ENCODE measurements around the gene SPAG9. TPM values are rescaled to one million over a fixed set of nuclear protein-coding genes. Genes with fewer than 3 reads are reported as not detected.
"Not testable (repeated sequence)": the region's sequence is repeated elsewhere in the genome, so short reads cannot be mapped to it uniquely, and the experiment has no call there.

Gene SPAG9
- total and polyA plus RNA-seq, 2 experiments from 2014 or later, result 13.7 to 45.0 TPM

GRCh38 chr17:51122473-51123115, 1.9 kb upstream of the SPAG9 start:
- peak overlapping the region; percentile 88 for H3K4me2 ChIP-seq
- H3K4me1 Mint-ChIP-seq, result peaks cover 20% of the 10 kb centered on the region
- H3K36me3 Mint-ChIP-seq (ENCODE audit: low read depth); H3K9me2 ChIP-seq (ENCODE audit: insufficient read depth); H3K27me3 ChIP-seq (ENCODE audit: insufficient read depth); DNase-seq (ENCODE audit: low spot score); H3K9me3 Mint-ChIP-seq; H4K20me1 ChIP-seq (replicated peaks; ENCODE audit: insufficient read depth); H3K27me3 Mint-ChIP-seq (ENCODE audit: insufficient read depth, low read depth, poor library complexity); ATAC-seq; H3K36me3 ChIP-seq (ENCODE audit: insufficient read depth); H3F3A ChIP-seq (replicated peaks; ENCODE audit: low read depth): not testable (repeated sequence)
- peaks cover 20% of the 10 kb centered on the region for H3K4me1 ChIP-seq (ENCODE audit: insufficient read depth)
- H3K79me2 ChIP-seq (replicated peaks; ENCODE audit: insufficient read depth), result peaks cover 22% of the 10 kb centered on the region
- peak overlapping the region; percentile 66 for H3K4me3 ChIP-seq
- peak overlapping the region; percentile 100 for H3K27ac Mint-ChIP-seq
- peak overlapping the region; percentile 84; the same call in 1 of the 2 replicates for H2AFZ ChIP-seq
- peak overlapping the region; percentile 98; the same call in 1 of the 2 replicates for H3K27ac ChIP-seq (ENCODE audit: low read depth)
- peak overlapping the region; percentile 95 for H3K4me3 Mint-ChIP-seq

GRCh38 chr17:51121620-51122472, 1.2 kb upstream of the SPAG9 start:
- H3K4me1 Mint-ChIP-seq, result peaks cover 20% of the 10 kb centered on the region
- Histone ChIP-seq H3F3A (replicated peaks; ENCODE audit: low read depth) (no peaks in the 10 kb centered on the region; the same call in 1 of the 2 replicates), H3K27ac (ENCODE audit: low read depth) (peak overlapping the region; percentile 98)

GRCh38 chr17:51120357-51120738, 320 bp downstream of the SPAG9 start:
- Mint-ChIP-seq H3K27ac (peak overlapping the region; percentile 95), H3K36me3 (ENCODE audit: low read depth) (no peaks in the 10 kb centered on the region), H3K27me3 (ENCODE audit: insufficient read depth, low read depth, poor library complexity) (peaks cover 1% of the 10 kb centered on the region), H3K4me1 (peaks cover 20% of the 10 kb centered on the region), H3K9me3 (no peaks in the 10 kb centered on the region), H3K4me3 (peak overlapping the region; percentile 95)
- peak overlapping the region; percentile 72 for H3K4me2 ChIP-seq
- H2AFZ ChIP-seq, result peak overlapping the region; percentile 66; the same call in 1 of the 2 replicates
- DNase-seq (ENCODE audit: low spot score) (no peak), ATAC-seq (peak; percentile 51)
- H4K20me1 ChIP-seq (replicated peaks; ENCODE audit: insufficient read depth), result peaks cover 19% of the 10 kb centered on the region
- peak overlapping the region; percentile 99 for H3K4me3 ChIP-seq
- peaks cover 44% of the 10 kb centered on the region for H3K79me2 ChIP-seq (replicated peaks; ENCODE audit: insufficient read depth)
- H3F3A ChIP-seq (replicated peaks; ENCODE audit: low read depth), result no peaks in the 10 kb centered on the region; the same call in 1 of the 2 replicates
- H3K36me3 ChIP-seq (ENCODE audit: insufficient read depth), result no peaks in the 10 kb centered on the region
- no peaks in the 10 kb centered on the region for H3K27me3 ChIP-seq (ENCODE audit: insufficient read depth)
- H3K4me1 ChIP-seq (ENCODE audit: insufficient read depth), result peaks cover 20% of the 10 kb centered on the region
- peak overlapping the region; percentile 1; the same call in 1 of the 2 replicates for H3K27ac ChIP-seq (ENCODE audit: low read depth)
- TF ChIP-seq STAT1 (IDR thresholded peaks at IDR 0.05; ENCODE audit: unreplicated experiment) (no peak), CREB1 (CRISPR knock-in tag; IDR thresholded peaks at IDR 0.05; ENCODE audit: low read depth) (0 out of 2 replicates have a peak, but pooled peaks have one; percentile 2)
- no peaks in the 10 kb centered on the region for H3K9me2 ChIP-seq (ENCODE audit: insufficient read depth)

More at GRCh38 chr17:51121620-51122472, 1.2 kb upstream of the SPAG9 start:
- H3K4me2 ChIP-seq, result peak overlapping the region; percentile 88
- H3K79me2 ChIP-seq (replicated peaks; ENCODE audit: insufficient read depth), result peaks cover 29% of the 10 kb centered on the region
- H3K27ac Mint-ChIP-seq, result peak overlapping the region; percentile 100
- H2AFZ ChIP-seq, result peak overlapping the region; percentile 84
- peaks cover 20% of the 10 kb centered on the region for H3K4me1 ChIP-seq (ENCODE audit: insufficient read depth)
- no peaks in the 10 kb centered on the region for H3K36me3 ChIP-seq (ENCODE audit: insufficient read depth)
- peak overlapping the region; percentile 66 for H3K4me3 ChIP-seq
- no peaks in the 10 kb centered on the region for H3K36me3 Mint-ChIP-seq (ENCODE audit: low read depth)
- no peaks in the 10 kb centered on the region for H3K9me2 ChIP-seq (ENCODE audit: insufficient read depth)
- ATAC-seq, result peak; percentile 35
- H4K20me1 ChIP-seq (replicated peaks; ENCODE audit: insufficient read depth), result peaks cover 10% of the 10 kb centered on the region
- no peaks in the 10 kb centered on the region for H3K9me3 Mint-ChIP-seq
- H3K27me3 Mint-ChIP-seq (ENCODE audit: insufficient read depth, low read depth, poor library complexity), result peaks cover 1% of the 10 kb centered on the region
- peak; percentile 82 for DNase-seq (ENCODE audit: low spot score)
- peak overlapping the region; percentile 95 for H3K4me3 Mint-ChIP-seq
- H3K27me3 ChIP-seq (ENCODE audit: insufficient read depth), result no peaks in the 10 kb centered on the region
- TF ChIP-seq CREB1 (CRISPR knock-in tag; IDR thresholded peaks at IDR 0.05; ENCODE audit: low read depth) (0 out of 2 replicates have a peak, but pooled peaks have one; percentile 47), STAT1 (IDR thresholded peaks at IDR 0.05; ENCODE audit: unreplicated experiment) (no peak)
